ENCODE data around the gene CEACAM1. TPM values are rescaled to one million over a fixed set of nuclear protein-coding genes. Genes with fewer than 3 reads are reported as not detected.
"Not testable (repeated sequence)": the region's sequence is repeated elsewhere in the genome, so short reads cannot be mapped to it uniquely, and the experiment has no call there.

CEACAM1 gene
- total RNA-seq, 3 donors from 2014 or later (not counting 1 experiment from before 2014, with no cell fraction given): 1.3 to 1.9 TPM; not detected in 1

DNA sequence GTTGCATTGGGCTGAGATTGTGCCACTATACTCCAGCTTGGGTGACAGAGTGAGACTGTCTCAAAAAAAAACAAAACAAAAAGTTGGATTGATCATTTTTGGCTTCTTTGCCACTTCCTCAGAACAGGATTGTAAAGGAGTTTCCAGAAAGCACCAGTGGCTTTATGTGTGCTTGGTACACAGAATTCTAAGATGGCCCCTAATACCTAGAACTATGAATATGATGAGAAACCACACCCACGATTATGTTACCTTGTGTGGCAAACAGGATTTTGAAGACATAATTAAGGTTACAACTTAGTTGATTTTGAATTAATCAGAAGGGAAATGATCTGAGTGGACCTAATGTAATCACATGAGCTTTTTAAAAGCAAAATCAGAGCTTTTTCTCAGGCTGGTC, 26.5 kb downstream of the CEACAM1 start:
- Mint-ChIP-seq H3K4me1 (no peaks in the 10 kb centered on the region), H3K9me3 (no peaks in the 10 kb centered on the region), H3K27me3 (ENCODE audit: low read depth in 2 of 2) (no peaks in the 10 kb centered on the region), H3K27ac (no peak overlapping the region), H3K36me3 (no peaks in the 10 kb centered on the region), H3K4me3 (no peak overlapping the region)
- peaks cover 5% of the 10 kb centered on the region for H3K4me1 ChIP-seq (ENCODE audit: control insufficient read depth, insufficient read depth, low read length)
- no peak for ATAC-seq
- no peaks in the 10 kb centered on the region for H3K27me3 ChIP-seq (ENCODE audit: control insufficient read depth, insufficient read depth, low read length)
- H3K36me3 ChIP-seq (ENCODE audit: control insufficient read depth, insufficient read depth, low read length): no peaks in the 10 kb centered on the region
- no peaks in the 10 kb centered on the region for H3K9me3 ChIP-seq (ENCODE audit: control insufficient read depth, insufficient read depth, low read length)
- H3K27ac ChIP-seq (ENCODE audit: low read length): no peak overlapping the region
- DNase-seq: no peak
- intact Hi-C loops (cut with micrococcal nuclease): no loop called here
- TF ChIP-seq, protein P1, sequence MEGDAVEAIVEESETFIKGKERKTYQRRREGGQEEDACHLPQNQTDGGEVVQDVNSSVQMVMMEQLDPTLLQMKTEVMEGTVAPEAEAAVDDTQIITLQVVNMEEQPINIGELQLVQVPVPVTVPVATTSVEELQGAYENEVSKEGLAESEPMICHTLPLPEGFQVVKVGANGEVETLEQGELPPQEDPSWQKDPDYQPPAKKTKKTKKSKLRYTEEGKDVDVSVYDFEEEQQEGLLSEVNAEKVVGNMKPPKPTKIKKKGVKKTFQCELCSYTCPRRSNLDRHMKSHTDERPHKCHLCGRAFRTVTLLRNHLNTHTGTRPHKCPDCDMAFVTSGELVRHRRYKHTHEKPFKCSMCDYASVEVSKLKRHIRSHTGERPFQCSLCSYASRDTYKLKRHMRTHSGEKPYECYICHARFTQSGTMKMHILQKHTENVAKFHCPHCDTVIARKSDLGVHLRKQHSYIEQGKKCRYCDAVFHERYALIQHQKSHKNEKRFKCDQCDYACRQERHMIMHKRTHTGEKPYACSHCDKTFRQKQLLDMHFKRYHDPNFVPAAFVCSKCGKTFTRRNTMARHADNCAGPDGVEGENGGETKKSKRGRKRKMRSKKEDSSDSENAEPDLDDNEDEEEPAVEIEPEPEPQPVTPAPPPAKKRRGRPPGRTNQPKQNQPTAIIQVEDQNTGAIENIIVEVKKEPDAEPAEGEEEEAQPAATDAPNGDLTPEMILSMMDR (IDR thresholded peaks at IDR 0.05): no peak
- 13% methylated on average over 1 of the region's 1 CpG for WGBS (ENCODE audit: insufficient coverage)
- H3K4me3 ChIP-seq (ENCODE audit: low read length): no peak overlapping the region

DNA sequence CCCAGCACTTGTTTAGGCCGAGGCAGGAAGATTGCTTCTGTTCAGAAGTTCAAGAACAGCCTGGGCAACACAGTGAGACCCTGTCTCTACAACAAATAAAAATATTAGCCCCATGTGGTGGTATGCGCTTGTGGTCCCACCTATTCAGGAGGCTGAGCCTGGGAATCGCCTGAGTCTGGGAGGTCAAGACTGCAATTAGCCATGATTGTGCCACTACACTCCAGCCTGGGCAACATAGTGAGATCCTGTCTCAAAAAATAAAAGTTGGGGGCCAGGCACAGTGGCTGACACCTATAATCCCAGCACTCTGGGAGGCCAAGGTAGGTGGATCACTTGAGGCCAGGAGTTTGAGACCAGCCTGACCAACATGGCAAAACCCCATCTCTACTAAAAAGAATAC, 27.0 kb downstream of the CEACAM1 start:
- H3K27me3 ChIP-seq (ENCODE audit: control insufficient read depth, insufficient read depth, low read length); ATAC-seq; H3K36me3 ChIP-seq (ENCODE audit: control insufficient read depth, insufficient read depth, low read length); H3K9me3 Mint-ChIP-seq; H3K4me3 ChIP-seq (ENCODE audit: low read length); H3K27me3 Mint-ChIP-seq (ENCODE audit: low read depth in 2 of 2); H3K27ac ChIP-seq (ENCODE audit: low read length); DNase-seq; H3K4me1 ChIP-seq (ENCODE audit: control insufficient read depth, insufficient read depth, low read length); intact Hi-C loops (cut with micrococcal nuclease); H3K4me3 Mint-ChIP-seq; H3K27ac Mint-ChIP-seq; H3K9me3 ChIP-seq (ENCODE audit: control insufficient read depth, insufficient read depth, low read length); H3K36me3 Mint-ChIP-seq; H3K4me1 Mint-ChIP-seq: not testable (repeated sequence)
- 98% methylated on average over 3 of the region's 3 CpGs for WGBS (ENCODE audit: insufficient coverage)

DNA sequence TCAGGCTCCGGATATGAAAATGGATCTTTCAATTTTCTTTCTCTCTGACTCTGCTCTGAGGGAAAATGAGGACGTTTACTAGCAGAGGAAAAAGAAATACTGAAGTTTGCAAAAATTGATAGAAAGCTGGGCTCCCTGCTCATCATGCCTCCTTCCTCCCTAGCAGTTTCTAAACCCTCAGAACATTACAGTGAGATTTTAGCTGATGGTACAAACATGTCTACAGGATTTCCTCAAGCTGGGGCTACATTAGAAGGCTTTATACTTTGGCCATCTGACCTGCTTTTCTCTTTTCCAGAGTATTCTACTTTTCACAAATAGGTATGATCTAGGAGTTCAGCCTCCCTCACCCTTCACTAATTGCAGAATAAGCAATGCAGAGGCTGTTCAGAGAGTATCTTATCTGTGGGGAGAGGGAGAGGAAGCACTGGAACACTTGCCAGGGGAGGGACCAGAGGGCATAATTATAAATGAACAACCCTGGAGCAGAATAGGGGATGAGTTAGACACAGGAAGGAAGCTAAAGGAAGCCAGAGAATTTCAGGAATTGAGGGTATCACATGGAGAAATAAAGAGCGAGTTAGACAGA, 30.0 kb downstream of the CEACAM1 start:
- Mint-ChIP-seq H3K27me3 (ENCODE audit: low read depth in 2 of 2) (no peaks in the 10 kb centered on the region), H3K27ac (no peak overlapping the region), H3K4me1 (no peaks in the 10 kb centered on the region), H3K36me3 (no peaks in the 10 kb centered on the region), H3K4me3 (no peak overlapping the region), H3K9me3 (no peaks in the 10 kb centered on the region)
- TF ChIP-seq, protein P1 (IDR thresholded peaks at IDR 0.05): no peak
- H3K27ac ChIP-seq (ENCODE audit: low read length): no peak overlapping the region
- H3K4me1 ChIP-seq (ENCODE audit: control insufficient read depth, insufficient read depth, low read length): peaks cover 5% of the 10 kb centered on the region
- no peaks in the 10 kb centered on the region for H3K36me3 ChIP-seq (ENCODE audit: control insufficient read depth, insufficient read depth, low read length)
- no peak overlapping the region for H3K4me3 ChIP-seq (ENCODE audit: low read length)
- H3K27me3 ChIP-seq (ENCODE audit: control insufficient read depth, insufficient read depth, low read length): no peaks in the 10 kb centered on the region
- WGBS (ENCODE audit: insufficient coverage): 91% methylated on average over 3 of the region's 3 CpGs
- intact Hi-C loops (cut with micrococcal nuclease): no loop called here
- H3K9me3 ChIP-seq (ENCODE audit: control insufficient read depth, insufficient read depth, low read length): no peaks in the 10 kb centered on the region
- no peak for DNase-seq
- no peak for ATAC-seq

DNA sequence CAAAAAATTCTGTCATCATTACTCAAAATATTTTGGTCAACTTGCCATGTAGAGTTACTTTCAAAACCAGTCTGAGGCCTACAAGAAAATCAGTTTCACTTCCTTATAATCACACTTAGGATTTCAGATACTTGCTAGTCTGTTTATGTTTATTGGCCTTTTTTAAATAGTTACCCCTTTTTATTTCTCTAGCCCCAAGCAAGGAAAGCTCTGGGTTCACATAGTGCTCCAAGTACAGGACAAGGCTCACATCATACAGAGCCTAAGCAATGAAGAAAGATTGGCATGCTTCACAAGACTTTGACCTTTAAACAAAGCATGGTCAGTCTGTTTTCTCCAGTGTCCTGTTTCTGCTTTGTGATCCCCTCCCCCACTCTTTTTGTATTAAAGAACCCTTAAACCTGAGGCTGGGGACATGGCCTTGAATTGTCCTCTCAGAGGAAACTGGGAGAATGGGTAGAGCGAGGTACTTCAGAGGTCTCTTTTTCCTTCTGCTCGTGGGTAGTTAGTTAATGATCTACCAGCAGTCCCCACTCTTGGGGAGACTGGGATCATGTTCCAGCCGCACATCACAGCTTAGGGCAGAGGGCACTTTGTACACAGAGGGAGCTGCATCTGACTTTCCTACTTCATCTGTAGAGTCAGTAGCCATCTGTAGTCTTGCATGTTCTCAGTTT, 30.7 kb downstream of the CEACAM1 start:
- Mint-ChIP-seq H3K27ac (no peak overlapping the region), H3K4me3 (no peak overlapping the region), H3K4me1 (no peaks in the 10 kb centered on the region), H3K27me3 (ENCODE audit: low read depth in 2 of 2) (no peaks in the 10 kb centered on the region), H3K9me3 (no peaks in the 10 kb centered on the region), H3K36me3 (no peaks in the 10 kb centered on the region)
- H3K4me3 ChIP-seq (ENCODE audit: low read length): no peak overlapping the region
- TF ChIP-seq, protein P1 (IDR thresholded peaks at IDR 0.05): no peak
- no peaks in the 10 kb centered on the region for H3K27me3 ChIP-seq (ENCODE audit: control insufficient read depth, insufficient read depth, low read length)
- no peaks in the 10 kb centered on the region for H3K9me3 ChIP-seq (ENCODE audit: control insufficient read depth, insufficient read depth, low read length)
- H3K36me3 ChIP-seq (ENCODE audit: control insufficient read depth, insufficient read depth, low read length): no peaks in the 10 kb centered on the region
- ATAC-seq (no peak), DNase-seq (no peak)
- 93% methylated on average over 3 of the region's 3 CpGs for WGBS (ENCODE audit: insufficient coverage)
- H3K27ac ChIP-seq (ENCODE audit: low read length): peak overlapping the region; percentile 37
- peaks cover 5% of the 10 kb centered on the region for H3K4me1 ChIP-seq (ENCODE audit: control insufficient read depth, insufficient read depth, low read length)
- intact Hi-C loops (cut with micrococcal nuclease): no loop called here
